ENCODE results near the gene FCGR3B.
"Not testable (repeated sequence)": the region's sequence is repeated elsewhere in the genome, so short reads cannot be mapped to it uniquely, and the experiment has no call there.

Gene FCGR3B

GRCh38 chr1:161576676-161577075 lies 54.3 kb downstream of the FCGR3B start:
- H2AFZ ChIP-seq (ENCODE audit: insufficient read depth, low read length, poor library complexity); H3K27me3 ChIP-seq (ENCODE audit: insufficient read depth, low read length); H3K79me1 ChIP-seq (ENCODE audit: low read length); H3K9ac ChIP-seq (ENCODE audit: low read length); H2AK5ac ChIP-seq (ENCODE audit: low read length); H3K4me3 ChIP-seq (ENCODE audit: low read depth, low read length); H2BK12ac ChIP-seq (ENCODE audit: low read length); H3K4me2 ChIP-seq (ENCODE audit: low read length); H4K12ac ChIP-seq (ENCODE audit: low read depth, low read length); H2BK120ac ChIP-seq (ENCODE audit: insufficient read depth, low read length, poor library complexity); H3K4ac ChIP-seq (ENCODE audit: low read depth, low read length); H3K18ac ChIP-seq (ENCODE audit: low read length); H3K14ac ChIP-seq (ENCODE audit: low read length); H2BK5ac ChIP-seq (ENCODE audit: low read depth, low read length, poor library complexity); H4K91ac ChIP-seq (ENCODE audit: low read depth, low read length); DNase-seq; H3K4me1 ChIP-seq (ENCODE audit: control insufficient read depth in 1 of 2, insufficient read depth in 2 of 2, low read length in 2 of 2); H3K27ac ChIP-seq (ENCODE audit: low read depth, low read length); H3K36me3 ChIP-seq (ENCODE audit: control insufficient read depth in 1 of 2, insufficient read depth in 2 of 2, low read length in 2 of 2); H4K8ac ChIP-seq (ENCODE audit: low read depth, low read length); H3K79me2 ChIP-seq (ENCODE audit: control insufficient read depth, insufficient read depth, low read length, poor library complexity); H3K23ac ChIP-seq (ENCODE audit: low read length); H3K9me3 ChIP-seq (ENCODE audit: insufficient read depth, low read depth, low read length): not testable (repeated sequence)

All from trophoblast cell (in vitro differentiated cells and primary cell).